HG02678 (cell line): ENCODE results near the gene LDLRAD3.

Source experiments
- ATAC-seq: cut with Tn5 transposase; IDR thresholded peaks from one replicate; pipeline ENCODE4 v1.9.1; 2021; ENCODE audit warnings: mild to moderate bottlenecking, moderate library complexity; ENCODE audit not compliant: unreplicated experiment

Gene LDLRAD3

GRCh38 chr11:36192425-36193289 is 248.8 kb downstream of the LDLRAD3 start:
- no peak for ATAC-seq

- peak; percentile 67 for ATAC-seq
These were observed 249.4 kb downstream of the LDLRAD3 start for GRCh38 chr11:36193290-36193619.

DNA sequence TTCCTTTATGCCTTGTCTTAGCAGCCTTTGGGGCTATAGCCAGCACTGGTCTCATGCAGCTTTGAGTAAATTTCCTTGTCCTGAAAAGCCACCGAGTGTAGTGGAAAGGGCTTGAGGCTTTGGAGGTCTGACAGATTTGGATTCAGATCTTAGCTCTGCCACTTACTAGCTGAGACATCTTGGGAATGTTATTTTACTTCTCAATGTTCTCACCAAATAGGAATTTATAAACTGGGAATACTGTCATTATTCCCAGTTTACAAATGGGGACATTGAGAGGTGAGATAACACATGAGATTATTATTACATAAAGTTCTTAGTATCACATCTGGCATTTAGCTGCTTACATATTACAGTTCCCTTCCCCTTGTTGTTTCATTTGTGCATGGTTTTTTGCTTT is 249.9 kb downstream of the LDLRAD3 start:
- ATAC-seq = no peak

GRCh38 chr11:36195496-36196354 is 251.9 kb downstream of the LDLRAD3 start:
- ATAC-seq = no peak

DNA sequence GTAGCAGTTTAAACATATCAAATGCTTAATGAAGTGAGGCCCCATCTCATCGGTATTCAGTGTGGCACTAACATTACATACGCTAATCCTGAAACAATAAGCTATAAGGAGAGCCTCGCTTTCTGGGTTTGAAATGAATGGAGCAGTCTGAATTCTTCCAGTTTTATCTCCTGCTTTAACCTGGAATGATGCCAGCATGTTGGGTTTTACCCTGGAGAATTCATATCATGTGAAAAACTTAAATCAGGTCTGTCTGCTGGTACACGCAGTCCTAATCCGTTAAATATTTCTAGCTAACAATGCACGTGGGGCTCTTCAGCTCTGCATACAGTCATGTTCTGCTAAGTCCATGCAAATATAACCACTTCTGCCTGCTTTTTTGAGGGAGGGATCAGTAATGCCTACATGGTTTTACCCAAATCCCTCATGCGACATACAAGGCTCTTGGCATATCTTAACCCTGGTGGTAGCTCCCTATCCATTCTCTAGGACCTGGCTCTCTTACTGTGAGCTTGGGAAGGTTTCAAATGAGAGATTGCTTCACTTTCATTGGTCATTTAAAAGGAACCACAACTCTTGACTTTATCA is 252.6 kb downstream of the LDLRAD3 start:
- ATAC-seq = no peak

DNA sequence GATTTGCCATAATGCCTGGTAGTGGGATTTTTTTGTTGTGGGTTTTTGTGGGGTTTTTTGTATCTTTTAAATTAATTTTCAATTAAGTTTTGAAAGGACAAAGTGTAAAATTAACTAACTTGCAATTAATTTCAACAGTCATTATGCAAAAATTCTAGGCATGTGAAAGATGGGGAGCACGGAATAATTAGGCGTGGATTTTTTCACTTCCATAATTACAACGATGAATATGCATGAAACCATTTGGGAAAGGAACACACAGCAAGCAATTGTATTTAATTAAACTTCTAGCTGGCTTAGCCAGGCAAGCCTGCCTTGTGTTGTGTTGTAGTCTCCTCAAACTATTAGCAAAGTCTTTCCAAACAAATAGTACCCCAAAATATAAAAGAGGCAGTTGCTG is 257.5 kb downstream of the LDLRAD3 start:
- ATAC-seq = no peak

DNA sequence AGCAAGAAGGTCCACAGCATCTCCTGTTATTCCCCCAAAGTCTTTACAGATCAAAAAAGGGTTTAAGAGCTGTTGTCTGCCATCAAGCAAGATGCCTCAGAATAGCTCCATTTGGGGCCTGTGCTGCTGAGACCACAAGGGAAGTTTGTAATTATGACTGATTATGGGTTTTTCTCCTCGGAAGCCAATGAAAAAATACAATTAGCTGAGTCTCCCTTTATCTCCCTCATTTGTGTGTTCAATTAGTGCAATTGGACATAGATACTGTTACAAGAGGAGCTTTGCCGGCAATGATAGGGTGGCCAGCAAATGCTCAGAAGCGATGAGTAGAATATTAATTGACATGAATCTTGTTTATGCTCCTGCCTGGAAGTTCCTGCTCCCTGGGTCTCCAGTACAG is 261.7 kb downstream of the LDLRAD3 start:
- ATAC-seq = no peak

DNA sequence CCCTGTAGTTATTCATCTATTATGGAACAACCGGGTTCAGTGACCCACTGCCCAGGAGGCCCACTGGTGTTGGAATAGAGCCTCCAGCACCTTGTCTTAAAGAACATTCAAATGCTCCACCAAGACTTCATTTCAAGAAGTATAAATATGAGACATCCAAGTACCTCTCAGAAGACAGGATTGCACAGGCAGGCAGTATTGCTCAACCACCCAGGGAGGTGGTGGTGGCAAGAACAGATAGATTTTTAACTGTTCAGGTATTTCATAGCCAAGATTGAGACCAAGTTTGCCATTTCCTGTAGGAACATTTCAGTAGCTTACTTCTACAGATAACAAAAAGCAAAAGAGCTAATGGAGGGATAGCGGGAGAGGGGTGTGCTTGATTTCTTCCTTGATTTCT is 266.7 kb downstream of the LDLRAD3 start:
- no peak for ATAC-seq

DNA sequence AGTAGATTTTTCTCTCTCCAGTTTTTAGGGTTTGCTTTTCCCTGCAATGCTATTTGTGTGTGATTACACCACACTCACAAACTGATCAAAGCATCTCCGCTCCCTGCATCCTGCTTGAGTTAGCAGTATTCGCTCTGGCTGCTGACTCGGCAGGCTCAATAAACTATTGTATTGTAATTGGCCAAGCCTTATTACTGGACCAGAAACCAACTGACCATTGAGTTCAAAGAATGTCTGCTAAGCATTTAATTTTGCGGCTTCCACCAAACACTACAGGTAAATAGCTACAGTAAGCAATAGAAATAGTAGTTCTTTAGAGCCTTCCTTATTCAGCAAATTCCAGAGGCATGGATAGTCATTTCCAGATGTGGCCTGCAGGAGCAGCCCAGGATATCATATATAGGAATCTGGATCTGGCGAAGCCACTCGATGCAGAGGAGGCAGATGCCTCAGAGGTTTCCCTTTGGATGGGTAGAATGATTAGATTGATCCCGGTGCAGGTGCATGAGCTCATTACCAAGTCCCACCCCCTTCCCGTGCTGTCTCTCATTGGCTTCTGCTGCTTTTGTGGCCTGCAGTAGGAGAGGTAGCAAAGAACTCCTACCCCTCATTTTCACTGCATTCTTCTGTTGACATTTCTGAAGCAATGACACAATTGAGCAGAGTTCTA is 268.0 kb downstream of the LDLRAD3 start:
- no peak for ATAC-seq

- ATAC-seq = no peak
These were observed 268.9 kb downstream of the LDLRAD3 start for GRCh38 chr11:36212564-36213392.

DNA sequence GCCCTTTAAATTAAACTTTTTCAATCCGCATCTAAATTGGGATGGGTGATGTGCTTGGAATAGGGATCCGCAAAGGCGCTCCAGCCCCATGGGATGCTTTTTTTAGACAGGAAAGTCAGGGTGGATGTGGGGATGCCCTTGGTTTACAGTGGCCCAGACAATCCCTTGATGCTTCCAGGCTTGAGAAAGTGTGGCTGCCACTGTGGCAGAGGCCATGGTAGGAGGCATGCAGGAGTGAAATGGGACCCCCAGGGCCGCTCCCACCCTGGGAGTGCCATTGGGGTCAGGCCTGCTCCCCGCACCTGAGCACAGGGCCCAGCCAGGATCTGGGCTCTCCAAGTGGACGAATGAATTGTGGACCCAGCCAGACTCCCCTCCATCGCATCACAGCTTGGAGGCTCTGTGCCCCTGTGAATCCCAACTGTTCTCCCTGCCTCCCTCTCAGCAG is 269.6 kb downstream of the LDLRAD3 start:
- ATAC-seq = no peak

DNA sequence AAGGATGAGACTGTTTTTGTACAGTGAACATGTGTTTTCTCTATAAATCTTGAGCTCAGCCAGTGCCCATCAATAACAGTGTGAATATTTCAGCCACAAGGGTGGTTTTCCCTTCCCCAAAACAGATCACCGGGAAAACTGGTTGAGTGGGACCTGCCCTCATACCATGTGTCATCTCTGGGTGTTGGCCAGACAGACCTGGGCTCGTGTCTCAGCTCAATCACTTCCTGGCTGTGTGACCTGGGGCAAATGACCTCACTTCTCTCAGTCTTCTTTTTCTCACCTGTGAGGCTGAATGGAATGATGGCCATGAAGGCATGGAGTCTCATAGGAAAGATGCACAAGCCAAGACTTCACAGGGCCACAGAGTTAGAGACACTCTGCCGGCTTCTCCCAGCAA is 270.6 kb downstream of the LDLRAD3 start:
- no peak for ATAC-seq

DNA sequence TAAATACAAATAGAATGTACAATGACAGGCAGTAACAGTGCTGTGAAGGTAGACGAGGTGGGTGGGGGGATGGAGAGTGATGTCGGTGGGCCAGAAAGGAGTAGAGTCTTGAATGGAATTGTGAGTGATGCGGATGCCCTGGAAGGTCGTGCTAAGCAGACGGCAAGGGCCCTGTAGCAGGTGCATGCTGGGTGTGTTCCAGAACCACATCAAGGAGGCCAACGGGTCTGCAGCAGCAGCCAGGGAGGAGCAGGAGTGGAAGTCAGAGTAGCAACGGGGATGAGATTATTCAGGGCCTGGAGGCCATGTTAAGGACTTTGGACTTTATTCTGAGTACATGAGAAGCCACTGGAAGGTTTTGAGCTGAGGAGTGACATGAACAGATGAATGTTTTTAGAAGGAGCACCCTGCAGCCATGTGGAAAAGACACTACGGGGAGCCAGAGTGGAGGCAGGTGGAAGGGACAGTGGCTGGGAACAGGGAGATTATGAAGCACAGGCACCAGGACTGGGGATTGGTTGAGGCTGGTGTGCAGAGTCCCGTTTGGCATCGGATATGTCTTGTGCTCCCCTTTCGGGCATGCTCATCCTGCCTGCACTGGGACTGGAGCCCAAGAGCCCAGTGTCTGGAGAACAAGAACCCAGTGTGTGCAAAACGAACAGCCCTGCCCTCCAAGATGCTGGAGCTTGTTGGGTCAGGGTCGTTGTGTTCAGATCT is 271.3 kb downstream of the LDLRAD3 start:
- ATAC-seq = no peak

- no peak for ATAC-seq
These were observed 271.8 kb downstream of the LDLRAD3 start for GRCh38 chr11:36215693-36216060.

GRCh38 chr11:36216061-36216615 is 272.3 kb downstream of the LDLRAD3 start:
- ATAC-seq = no peak

DNA sequence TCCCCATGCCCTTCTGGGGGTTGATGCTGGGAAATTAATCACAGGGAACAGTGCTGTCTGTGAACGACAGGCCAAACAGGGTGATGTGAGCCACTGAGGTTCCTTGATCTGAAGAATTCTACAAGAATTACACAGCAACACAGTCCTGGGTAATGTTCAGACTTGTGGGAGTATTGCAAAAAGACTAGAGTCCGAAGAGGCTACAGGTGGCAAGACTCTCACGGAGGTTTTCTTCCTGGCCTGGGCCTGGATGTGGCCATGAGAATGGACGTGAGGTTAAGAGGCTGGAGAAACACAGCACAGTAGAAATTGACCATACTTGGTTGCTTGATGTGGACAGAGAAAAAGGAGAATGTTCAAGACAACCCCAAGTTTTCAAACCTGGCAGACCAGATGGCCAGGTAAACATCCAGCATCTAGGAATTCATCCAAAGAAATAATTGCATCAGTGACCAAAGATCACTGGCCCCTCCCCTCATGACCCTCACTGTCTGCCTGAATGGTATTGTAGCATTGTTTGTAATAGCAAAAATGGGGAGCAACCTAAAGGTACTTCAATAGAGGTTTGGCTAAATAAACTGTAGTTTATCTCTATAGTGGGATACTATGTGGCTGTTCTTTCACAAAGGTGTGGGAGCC is 274.5 kb downstream of the LDLRAD3 start:
- no peak for ATAC-seq

GRCh38 chr11:36219996-36220395 is 276.1 kb downstream of the LDLRAD3 start:
- ATAC-seq = no peak

GRCh38 chr11:36222831-36223635 is 279.2 kb downstream of the LDLRAD3 start:
- ATAC-seq = no peak
